ENCODE measurements around the gene CHCHD3.

Gene CHCHD3

GRCh38 chr7:133040674-133041073 is 41.2 kb downstream of the CHCHD3 start:
- TF ChIP-seq REST (IDR thresholded peaks at IDR 0.05; ENCODE audit: insufficient read depth in 1 of 2, low read depth in 2 of 2, low read length in 2 of 2) (no peak), SIN3A (IDR thresholded peaks at IDR 0.05; ENCODE audit: borderline replicate concordance, insufficient read depth, low read length) (no peak), FOXP2 (optimal IDR thresholded peaks at IDR 0.05; ENCODE audit: borderline replicate concordance, extremely low read depth, extremely low read length, insufficient read depth) (no peak), POLR2AphosphoS5 (IDR thresholded peaks at IDR 0.05; ENCODE audit: low read depth, low read length) (no peak), TAF1 (IDR thresholded peaks at IDR 0.05; ENCODE audit: borderline replicate concordance, insufficient read depth, low read length) (no peak)

DNA sequence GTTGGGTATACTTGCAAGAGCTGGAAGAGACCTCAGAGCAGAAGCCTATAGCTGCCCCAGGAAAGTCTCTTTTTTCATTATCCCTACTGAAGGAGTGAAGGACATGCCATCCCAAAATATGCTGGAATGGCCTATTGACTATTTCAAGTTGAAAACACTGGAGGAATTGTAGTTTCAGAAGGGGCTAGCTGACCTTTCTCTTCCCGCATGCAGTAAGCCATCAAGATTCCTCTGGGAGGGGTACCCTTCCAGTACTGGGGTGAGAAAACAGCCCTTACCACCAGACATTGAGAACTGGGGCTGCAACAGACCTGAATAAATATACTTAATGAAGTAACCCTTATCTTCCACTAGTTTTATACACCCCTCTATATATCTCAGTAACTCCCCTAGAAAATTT is 41.7 kb downstream of the CHCHD3 start:
- no peak for TF ChIP-seq SIN3A (IDR thresholded peaks at IDR 0.05; ENCODE audit: borderline replicate concordance, insufficient read depth, low read length)
- TF ChIP-seq TAF1 (IDR thresholded peaks at IDR 0.05; ENCODE audit: borderline replicate concordance, insufficient read depth, low read length): no peak
- no peak for TF ChIP-seq POLR2AphosphoS5 (IDR thresholded peaks at IDR 0.05; ENCODE audit: low read depth, low read length)
- no peak for TF ChIP-seq FOXP2 (optimal IDR thresholded peaks at IDR 0.05; ENCODE audit: borderline replicate concordance, extremely low read depth, extremely low read length, insufficient read depth)

DNA sequence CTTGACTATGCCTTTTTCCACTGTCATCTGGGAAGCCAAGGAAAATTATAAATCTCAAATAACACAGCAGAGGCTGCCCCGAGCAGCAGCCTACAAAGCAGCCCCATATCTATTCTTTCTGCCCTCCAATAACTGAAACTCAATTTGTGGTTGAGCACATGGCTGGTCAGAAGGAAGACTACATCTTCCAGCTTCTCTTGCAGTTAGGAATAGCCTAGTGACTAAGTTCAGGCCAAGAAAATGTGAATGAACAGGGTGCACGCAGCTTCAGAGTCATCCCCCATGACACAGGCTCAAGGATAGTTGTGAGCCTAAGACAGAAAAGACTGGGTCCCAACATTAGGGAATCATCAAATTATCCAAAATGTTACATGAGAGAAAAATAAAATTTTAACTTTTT is 42.3 kb downstream of the CHCHD3 start:
- no peak for TF ChIP-seq POLR2AphosphoS5 (IDR thresholded peaks at IDR 0.05; ENCODE audit: low read depth, low read length)
- TF ChIP-seq FOXP2 (optimal IDR thresholded peaks at IDR 0.05; ENCODE audit: borderline replicate concordance, extremely low read depth, extremely low read length, insufficient read depth): no peak
- no peak for TF ChIP-seq REST (IDR thresholded peaks at IDR 0.05; ENCODE audit: insufficient read depth in 1 of 2, low read depth in 2 of 2, low read length in 2 of 2)
- no peak for TF ChIP-seq TAF1 (IDR thresholded peaks at IDR 0.05; ENCODE audit: borderline replicate concordance, insufficient read depth, low read length)
- no peak for TF ChIP-seq SIN3A (IDR thresholded peaks at IDR 0.05; ENCODE audit: borderline replicate concordance, insufficient read depth, low read length)

DNA sequence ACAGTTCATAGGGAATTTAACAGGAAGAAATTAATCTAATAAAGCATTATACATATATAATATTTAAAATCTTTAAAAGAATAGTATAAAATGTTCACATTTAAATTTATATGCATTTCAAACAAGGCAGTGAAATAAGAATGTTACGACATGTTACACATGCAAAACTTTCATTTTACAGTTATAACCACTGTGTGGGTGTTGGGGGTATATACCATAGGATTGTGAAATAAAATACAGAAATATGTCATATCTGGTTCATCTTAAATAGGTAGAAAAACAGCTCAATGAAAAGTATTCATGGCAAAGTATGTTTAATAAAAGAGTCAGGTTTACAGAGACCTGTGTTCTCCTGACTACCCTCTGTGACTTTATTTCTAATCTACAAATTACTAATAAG is 45.6 kb downstream of the CHCHD3 start:
- no peak for TF ChIP-seq REST (IDR thresholded peaks at IDR 0.05; ENCODE audit: insufficient read depth in 1 of 2, low read depth in 2 of 2, low read length in 2 of 2)
- no peak for TF ChIP-seq FOXP2 (optimal IDR thresholded peaks at IDR 0.05; ENCODE audit: borderline replicate concordance, extremely low read depth, extremely low read length, insufficient read depth)
- TF ChIP-seq SIN3A (IDR thresholded peaks at IDR 0.05; ENCODE audit: borderline replicate concordance, insufficient read depth, low read length): no peak
- TF ChIP-seq POLR2AphosphoS5 (IDR thresholded peaks at IDR 0.05; ENCODE audit: low read depth, low read length): no peak
- TF ChIP-seq TAF1 (IDR thresholded peaks at IDR 0.05; ENCODE audit: borderline replicate concordance, insufficient read depth, low read length): no peak

- TF ChIP-seq FOXP2 (optimal IDR thresholded peaks at IDR 0.05; ENCODE audit: borderline replicate concordance, extremely low read depth, extremely low read length, insufficient read depth): no peak
- TF ChIP-seq SIN3A (IDR thresholded peaks at IDR 0.05; ENCODE audit: borderline replicate concordance, insufficient read depth, low read length): no peak
- TF ChIP-seq REST (IDR thresholded peaks at IDR 0.05; ENCODE audit: insufficient read depth in 1 of 2, low read depth in 2 of 2, low read length in 2 of 2): no peak
- TF ChIP-seq TAF1 (IDR thresholded peaks at IDR 0.05; ENCODE audit: borderline replicate concordance, insufficient read depth, low read length): no peak
- no peak for TF ChIP-seq POLR2AphosphoS5 (IDR thresholded peaks at IDR 0.05; ENCODE audit: low read depth, low read length)
Measured at GRCh38 chr7:133030346-133030745, 51.5 kb downstream of the CHCHD3 start.
